ENCODE data around the gene CSDE1. TPM values are rescaled to one million over a fixed set of nuclear protein-coding genes. Genes with fewer than 3 reads are reported as not detected.

CSDE1 gene
- polyA plus RNA-seq, 3 donors = 177 to 324 (median 251) TPM

- Histone ChIP-seq H3K79me2 (ENCODE audit: insufficient read depth, low read length) (peaks cover 58% of the 10 kb centered on the region), H3K9me3 (replicated peaks in 1 of 2; ENCODE audit: control insufficient read depth in 1 of 2, insufficient read depth in 1 of 2, low read length in 2 of 2) (no peaks in the 10 kb centered on the region), H3K9ac (ENCODE audit: insufficient read depth, low read length, poor library complexity, severe bottlenecking) (peak overlapping the region; percentile 100), H3K27ac (ENCODE audit: low read depth in 1 of 2, low read length in 2 of 2) (peak overlapping the region; percentile 99 to 100), H3K27me3 (ENCODE audit: control insufficient read depth in 2 of 2, insufficient read depth in 2 of 2, low read length in 2 of 2) (no peaks in the 10 kb centered on the region), H3K36me3 (replicated peaks in 1 of 2; ENCODE audit: control insufficient read depth in 1 of 2, insufficient read depth in 2 of 2, low read length in 2 of 2) (no peaks in the 10 kb centered on the region), H3K4me1 (ENCODE audit: control insufficient read depth in 1 of 2, insufficient read depth in 2 of 2, low read length in 2 of 2) (peaks cover 31 to 44% of the 10 kb centered on the region in 2 donors), H2AFZ (ENCODE audit: insufficient read depth, low read depth, low read length, poor library complexity, severe bottlenecking) (no peak overlapping the region), H3K4me2 (replicated peaks; ENCODE audit: extremely low read depth, low read length, poor library complexity, severe bottlenecking) (peak overlapping the region; percentile 85), H4K20me1 (ENCODE audit: insufficient read depth, low read length) (peaks cover 53% of the 10 kb centered on the region), H3K4me3 (replicated peaks in 1 of 3; ENCODE audit: low read depth in 2 of 3, low read length in 3 of 3) (peak overlapping the region; percentile 88 to 98 (median 97))
- peaks cover 53% of the 10 kb centered on the region for H3K4me1 Mint-ChIP-seq
- H3K9me3 Mint-ChIP-seq = no peaks in the 10 kb centered on the region
- 0% methylated on average over 8 of the region's 17 CpGs for WGBS (ENCODE audit: insufficient coverage)
- H3K36me3 Mint-ChIP-seq = peaks cover 0 to 9% of the 10 kb centered on the region in 2 donors
- H3K27ac Mint-ChIP-seq = peak overlapping the region; percentile 99 to 100 (median 100)
- TF ChIP-seq CTCF (IDR thresholded peaks at IDR 0.05) = no peak
- no peaks in the 10 kb centered on the region for H3K27me3 Mint-ChIP-seq (ENCODE audit: low read depth in 3 of 3)
- peak overlapping the region; percentile 95 to 98 for H3K4me3 Mint-ChIP-seq
- intact Hi-C loops (cut with micrococcal nuclease) = loop anchor here (2.0 to 5.0 kb wide), 5 partner anchors 40 to 945 kb away; partner anchors contain the start of genes NRAS (in 2 of the 2), BCAS2 (in 1 of the 2), RSBN1 (in 1 of the 2) and TRIM33 (in 1 of the 2)
- peak; percentile 66 to 82 (median 71) for DNase-seq
Measured at GRCh38 chr1:114756949-114757454, 782 bp downstream of the CSDE1 start.

GRCh38 chr1:114756009-114756892 is 1.5 kb downstream of the CSDE1 start:
- Histone ChIP-seq H3K4me2 (replicated peaks; ENCODE audit: extremely low read depth, low read length, poor library complexity, severe bottlenecking) (peak overlapping the region; percentile 85), H4K20me1 (ENCODE audit: insufficient read depth, low read length) (peaks cover 60% of the 10 kb centered on the region), H3K4me1 (ENCODE audit: control insufficient read depth in 1 of 2, insufficient read depth in 2 of 2, low read length in 2 of 2) (peaks cover 31 to 44% of the 10 kb centered on the region in 2 donors), H2AFZ (ENCODE audit: insufficient read depth, low read depth, low read length, poor library complexity, severe bottlenecking) (no peak overlapping the region), H3K27me3 (ENCODE audit: control insufficient read depth in 2 of 2, insufficient read depth in 2 of 2, low read length in 2 of 2) (no peaks in the 10 kb centered on the region), H3K9me3 (replicated peaks in 1 of 2; ENCODE audit: control insufficient read depth in 1 of 2, insufficient read depth in 1 of 2, low read length in 2 of 2) (no peaks in the 10 kb centered on the region), H3K27ac (ENCODE audit: low read depth in 1 of 2, low read length in 2 of 2) (peak overlapping the region; percentile 99 to 100), H3K4me3 (replicated peaks in 1 of 3; ENCODE audit: low read depth in 2 of 3, low read length in 3 of 3) (peak overlapping the region; percentile 88 to 98 (median 97)), H3K36me3 (replicated peaks in 1 of 2; ENCODE audit: control insufficient read depth in 1 of 2, insufficient read depth in 2 of 2, low read length in 2 of 2) (no peaks in the 10 kb centered on the region), H3K79me2 (ENCODE audit: insufficient read depth, low read length) (peaks cover 66% of the 10 kb centered on the region), H3K9ac (ENCODE audit: insufficient read depth, low read length, poor library complexity, severe bottlenecking) (peak overlapping the region; percentile 100)
- Mint-ChIP-seq H3K27ac (peak overlapping the region; percentile 99 to 100 (median 100)), H3K4me1 (peaks cover 59% of the 10 kb centered on the region), H3K9me3 (no peaks in the 10 kb centered on the region), H3K27me3 (ENCODE audit: low read depth in 3 of 3) (no peaks in the 10 kb centered on the region), H3K4me3 (peak overlapping the region; percentile 95 to 98), H3K36me3 (peaks cover 0 to 9% of the 10 kb centered on the region in 2 donors)
- intact Hi-C loops (cut with micrococcal nuclease) = loop anchor here (2.0 to 5.0 kb wide), 5 partner anchors 39 to 944 kb away; partner anchors contain the start of genes NRAS (in 2 of the 2), BCAS2 (in 1 of the 2), RSBN1 (in 1 of the 2) and TRIM33 (in 1 of the 2)
- WGBS (ENCODE audit: insufficient coverage) = 35% methylated on average over 8 of the region's 14 CpGs
- no peak for DNase-seq
- no peak for TF ChIP-seq CTCF (IDR thresholded peaks at IDR 0.05)

Data from CD14-positive monocyte (primary cell).